Breast epithelium (tissue), 4 donors: ENCODE measurements around the gene STX3. TPM values are rescaled to one million over a fixed set of nuclear protein-coding genes. Genes with fewer than 3 reads are reported as not detected.

ENCODE experiments used
- DNase-seq, 2 donors: peaks; one replicate each; pipeline ENCODE4 v3.0.0-alpha.2; 2019; ENCODE audit warnings: low spot score in 2 of 2
- H3K27ac ChIP-seq, 2 donors: fragments of 200-600 bp; sonication (generic) in 1 of 2; one replicate each; pipeline ENCODE4 v1.5.1; 2016 to 2019; ENCODE audit warnings: mild to moderate bottlenecking in 1 of 2
- H3K27me3 ChIP-seq, 2 donors: fragments of 200-600 bp; sonication (generic) in 1 of 2; one replicate each; pipeline versions ENCODE4 v1.5.1 to v1.6.0; 2017 to 2019; ENCODE audit warnings: control low read depth in 1 of 2, mild to moderate bottlenecking in 1 of 2
- H3K36me3 ChIP-seq: fragments of 200-600 bp; one replicate; pipeline ENCODE4 v1.5.1; 2019
- H3K4me1 ChIP-seq, 2 donors: fragments of 200-600 bp; sonication (generic); one replicate each; pipeline ENCODE4 v1.5.1; 2016 to 2019; ENCODE audit warnings: control low read depth in 1 of 2
- H3K4me3 ChIP-seq, 3 donors: fragments of 200-600 bp; sonication (generic); 1 replicate in 2 of 3; 2 replicates in 1 of 3; pipeline ENCODE4 v1.5.1; 2016 to 2019; ENCODE audit warnings: mild to moderate bottlenecking in 3 of 3, moderate library complexity in 2 of 3
- H3K9me3 ChIP-seq, 2 donors: fragments of 200-600 bp; sonication (generic) in 1 of 2; one replicate each; pipeline ENCODE4 v1.5.1; 2016 to 2019; ENCODE audit warnings: control low read depth in 1 of 2
- CTCF ChIP-seq, 3 donors: fragments of 450-650 bp; IDR thresholded peaks; one replicate each; pipeline ENCODE4 v1.5.1; 2016 to 2017; ENCODE audit warnings: antibody characterized with exemption in 3 of 3, mild to moderate bottlenecking in 3 of 3, moderate library complexity in 3 of 3
- POLR2A ChIP-seq: fragments of 450-650 bp; IDR thresholded peaks from one replicate; pipeline ENCODE4 v1.6.1; 2016; ENCODE audit warnings: antibody characterized with exemption, mild to moderate bottlenecking, moderate library complexity
- POLR2AphosphoS5 ChIP-seq, 3 donors: sonication (generic); formaldehyde crosslinking; IDR thresholded peaks; one replicate each; pipeline ENCODE4 v1.6.1; 2017; ENCODE audit warnings: antibody characterized with exemption in 3 of 3
- intact Hi-C: fragments of 100-400 bp; cut with DNase I; formaldehyde crosslinking; loops from one replicate; pipeline ENCODE4 v1.15.1; 2023; ENCODE audit warnings: low total_unique reads
- total RNA-seq, 3 donors: library from RNA; depleted of rRNA; stranded (reverse); fragments of >200 nt; gene quantifications; one replicate each; pipeline ENCODE4 v1.1.0, GENCODE V29; 2016

STX3 gene
- total RNA-seq, 3 donors from 2014 or later, result 32.2 to 58.8 (median 53.7) TPM

GRCh38 chr11:59761993-59762392, 6.8 kb downstream of the STX3 start:
- TF ChIP-seq CTCF (IDR thresholded peaks at IDR 0.05) (no peak), POLR2AphosphoS5 (IDR thresholded peaks at IDR 0.05) (no peak), POLR2A (no peak)
- no peak overlapping the region for H3K4me3 ChIP-seq
- no peak overlapping the region for H3K27ac ChIP-seq
- intact Hi-C loops, result no loop called here
- no peaks in the 10 kb centered on the region for H3K4me1 ChIP-seq
- no peaks in the 10 kb centered on the region for H3K27me3 ChIP-seq
- no peaks in the 10 kb centered on the region for H3K9me3 ChIP-seq
- H3K36me3 ChIP-seq, result no peaks in the 10 kb centered on the region
- DNase-seq, result no peak

- H3K27me3 ChIP-seq, result no peaks in the 10 kb centered on the region
- no peaks in the 10 kb centered on the region for H3K36me3 ChIP-seq
- no peak for DNase-seq
- no peak overlapping the region for H3K4me3 ChIP-seq
- no peaks in the 10 kb centered on the region for H3K9me3 ChIP-seq
- no peak overlapping the region for H3K27ac ChIP-seq
- TF ChIP-seq CTCF (IDR thresholded peaks at IDR 0.05) (no peak), POLR2AphosphoS5 (IDR thresholded peaks at IDR 0.05) (no peak), POLR2A (no peak)
- no peaks in the 10 kb centered on the region for H3K4me1 ChIP-seq
- intact Hi-C loops, result no loop called here
Measured at GRCh38 chr11:59765068-59765735, 10.0 kb downstream of the STX3 start.

GRCh38 chr11:59766542-59767224, 11.5 kb downstream of the STX3 start:
- TF ChIP-seq CTCF (IDR thresholded peaks at IDR 0.05) (no peak), POLR2AphosphoS5 (IDR thresholded peaks at IDR 0.05) (no peak), POLR2A (no peak)
- Histone ChIP-seq H3K27me3 (no peaks in the 10 kb centered on the region), H3K4me3 (no peak overlapping the region), H3K4me1 (no peaks in the 10 kb centered on the region), H3K9me3 (no peaks in the 10 kb centered on the region), H3K36me3 (no peaks in the 10 kb centered on the region), H3K27ac (no peak overlapping the region)
- no peak for DNase-seq
- intact Hi-C loops, result no loop called here

- Histone ChIP-seq H3K27me3 (no peaks in the 10 kb centered on the region), H3K4me1 (no peaks in the 10 kb centered on the region), H3K9me3 (no peaks in the 10 kb centered on the region), H3K36me3 (no peaks in the 10 kb centered on the region), H3K27ac (no peak overlapping the region), H3K4me3 (no peak overlapping the region)
- intact Hi-C loops, result no loop called here
- no peak for DNase-seq
- TF ChIP-seq POLR2AphosphoS5 (IDR thresholded peaks at IDR 0.05) (no peak), CTCF (IDR thresholded peaks at IDR 0.05) (no peak), POLR2A (no peak)
Measured at GRCh38 chr11:59767225-59767611, 12.0 kb downstream of the STX3 start.

GRCh38 chr11:59769111-59769510, 13.9 kb downstream of the STX3 start:
- no peaks in the 10 kb centered on the region for H3K27me3 ChIP-seq
- no peak overlapping the region for H3K27ac ChIP-seq
- H3K4me3 ChIP-seq, result no peak overlapping the region
- no peaks in the 10 kb centered on the region for H3K4me1 ChIP-seq
- H3K36me3 ChIP-seq, result no peaks in the 10 kb centered on the region
- no peaks in the 10 kb centered on the region for H3K9me3 ChIP-seq
- TF ChIP-seq CTCF (IDR thresholded peaks at IDR 0.05) (no peak), POLR2A (no peak), POLR2AphosphoS5 (IDR thresholded peaks at IDR 0.05) (no peak)
- DNase-seq, result no peak
- intact Hi-C loops, result no loop called here
